Measurements from ENCODE around the gene UMODL1.

The UMODL1 gene

GRCh38 chr21:42189431-42189830 is 118.3 kb downstream of the UMODL1 start:
- no peak for DNase-seq (ENCODE audit: low read depth)

GRCh38 chr21:42189860-42190485 is 118.9 kb downstream of the UMODL1 start:
- no peak for TF ChIP-seq CTCF (IDR thresholded peaks at IDR 0.05; ENCODE audit: low read depth, low read length)
- TF ChIP-seq MAX (IDR thresholded peaks at IDR 0.05; ENCODE audit: low read depth, low read length), result no peak
- TF ChIP-seq POLR2A (IDR thresholded peaks at IDR 0.05; ENCODE audit: extremely low read depth, insufficient read length), result no peak
- no peak for TF ChIP-seq MYC (IDR thresholded peaks at IDR 0.05; ENCODE audit: low read depth, low read length)
- H3K4me3 ChIP-seq (ENCODE audit: low read depth, low read length), result no peak overlapping the region
- no peak for DNase-seq (ENCODE audit: low read depth)

More at GRCh38 chr21:42189431-42189830, 118.3 kb downstream of the UMODL1 start:
- TF ChIP-seq CTCF (IDR thresholded peaks at IDR 0.05; ENCODE audit: low read depth, low read length) (no peak), MAX (IDR thresholded peaks at IDR 0.05; ENCODE audit: low read depth, low read length) (no peak), MYC (IDR thresholded peaks at IDR 0.05; ENCODE audit: low read depth, low read length) (no peak), POLR2A (IDR thresholded peaks at IDR 0.05; ENCODE audit: extremely low read depth, insufficient read length) (no peak)
- H3K4me3 ChIP-seq (ENCODE audit: low read depth, low read length), result no peak overlapping the region

- DNase-seq (ENCODE audit: low read depth), result no peak
- H3K4me3 ChIP-seq (ENCODE audit: low read depth, low read length), result no peak overlapping the region
- TF ChIP-seq CTCF (IDR thresholded peaks at IDR 0.05; ENCODE audit: low read depth, low read length), result no peak
- TF ChIP-seq POLR2A (IDR thresholded peaks at IDR 0.05; ENCODE audit: extremely low read depth, insufficient read length), result no peak
- no peak for TF ChIP-seq MAX (IDR thresholded peaks at IDR 0.05; ENCODE audit: low read depth, low read length)
- no peak for TF ChIP-seq MYC (IDR thresholded peaks at IDR 0.05; ENCODE audit: low read depth, low read length)
Measured at GRCh38 chr21:42190486-42190863, 119.4 kb downstream of the UMODL1 start.

- DNase-seq (ENCODE audit: low read depth), result no peak
- no peak overlapping the region for H3K4me3 ChIP-seq (ENCODE audit: low read depth, low read length)
- TF ChIP-seq MAX (IDR thresholded peaks at IDR 0.05; ENCODE audit: low read depth, low read length) (no peak), CTCF (IDR thresholded peaks at IDR 0.05; ENCODE audit: low read depth, low read length) (no peak), POLR2A (IDR thresholded peaks at IDR 0.05; ENCODE audit: extremely low read depth, insufficient read length) (no peak), MYC (IDR thresholded peaks at IDR 0.05; ENCODE audit: low read depth, low read length) (no peak)
Measured at GRCh38 chr21:42191064-42191463, 119.9 kb downstream of the UMODL1 start.

- DNase-seq (ENCODE audit: low read depth), result no peak
- TF ChIP-seq MAX (IDR thresholded peaks at IDR 0.05; ENCODE audit: low read depth, low read length), result no peak
- no peak for TF ChIP-seq POLR2A (IDR thresholded peaks at IDR 0.05; ENCODE audit: extremely low read depth, insufficient read length)
- no peak for TF ChIP-seq CTCF (IDR thresholded peaks at IDR 0.05; ENCODE audit: low read depth, low read length)
- no peak for TF ChIP-seq MYC (IDR thresholded peaks at IDR 0.05; ENCODE audit: low read depth, low read length)
- no peak overlapping the region for H3K4me3 ChIP-seq (ENCODE audit: low read depth, low read length)
Measured at GRCh38 chr21:42191696-42192595, 120.8 kb downstream of the UMODL1 start.

Measured in NB4 (cell line).